GM18511 (cell line): ENCODE measurements around the gene TRIM44.
"Not testable (repeated sequence)": the region's sequence is repeated elsewhere in the genome, so short reads cannot be mapped to it uniquely, and the experiment has no call there.

Experiments used
- ATAC-seq: cut with Tn5 transposase; IDR thresholded peaks from one replicate; pipeline ENCODE4 v1.9.1; 2021; ENCODE audit warnings: mild to moderate bottlenecking, moderate library complexity; ENCODE audit not compliant: unreplicated experiment

TRIM44 gene

DNA sequence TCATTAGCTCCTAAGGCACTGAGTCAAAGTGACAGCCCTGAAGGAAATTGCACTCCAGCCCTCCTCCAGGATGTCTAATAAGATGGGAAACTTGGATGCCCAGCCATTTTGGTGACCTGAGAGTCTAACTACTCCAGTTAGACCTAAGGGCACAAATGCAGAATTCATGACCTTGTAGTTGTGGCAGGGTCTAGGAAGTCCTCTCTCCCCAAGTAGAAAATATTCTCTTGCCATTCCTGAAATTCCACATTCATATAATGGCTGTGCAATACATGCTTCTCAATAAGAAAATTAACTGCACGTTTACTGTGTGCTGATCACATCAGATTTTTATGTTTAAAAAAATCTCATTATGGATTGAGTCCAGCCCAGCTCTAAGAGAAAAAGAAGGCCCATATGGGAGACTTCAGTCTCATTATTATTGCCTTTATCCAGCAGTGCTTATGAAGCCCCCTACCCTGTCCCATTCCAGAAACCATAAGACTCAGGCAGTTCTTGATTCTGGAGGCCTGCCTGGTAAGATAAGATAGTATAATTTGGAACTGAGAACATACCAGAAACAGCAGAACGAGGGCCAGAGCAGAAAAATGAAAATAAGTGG is 147.6 kb downstream of the TRIM44 start:
- ATAC-seq = no peak

GRCh38 chr11:35811783-35812182 is 149.2 kb downstream of the TRIM44 start:
- no peak for ATAC-seq

- ATAC-seq = no peak
Measured at GRCh38 chr11:35812828-35813227, 150.3 kb downstream of the TRIM44 start.

DNA sequence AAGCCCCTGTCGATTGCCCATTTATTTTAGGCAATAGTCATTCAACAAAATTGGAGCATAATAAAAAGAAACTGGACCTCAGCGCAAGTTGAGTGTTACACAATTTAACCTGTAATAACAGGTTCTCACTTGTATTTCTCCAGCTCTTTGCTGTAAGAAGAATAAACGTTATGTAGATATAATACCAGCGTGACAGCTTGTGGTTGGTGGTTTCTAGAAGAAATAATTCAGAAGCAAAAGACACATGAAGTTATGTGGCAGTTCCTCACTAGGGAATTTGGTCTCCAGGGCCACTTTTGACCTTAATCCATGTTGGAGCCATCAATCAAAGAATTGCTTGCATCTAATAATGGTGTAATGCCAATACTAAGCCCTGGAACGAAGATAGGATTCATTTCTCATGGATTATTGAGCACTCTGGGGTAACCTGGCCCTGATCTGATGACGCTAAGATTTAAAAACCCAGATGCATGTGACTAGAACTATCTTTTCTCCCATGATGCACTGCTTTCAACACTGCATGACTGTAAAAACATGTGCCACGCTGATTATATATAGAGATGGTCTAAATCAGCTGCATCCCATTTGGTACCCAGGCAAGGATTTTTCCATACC is 151.6 kb downstream of the TRIM44 start:
- no peak for ATAC-seq

DNA sequence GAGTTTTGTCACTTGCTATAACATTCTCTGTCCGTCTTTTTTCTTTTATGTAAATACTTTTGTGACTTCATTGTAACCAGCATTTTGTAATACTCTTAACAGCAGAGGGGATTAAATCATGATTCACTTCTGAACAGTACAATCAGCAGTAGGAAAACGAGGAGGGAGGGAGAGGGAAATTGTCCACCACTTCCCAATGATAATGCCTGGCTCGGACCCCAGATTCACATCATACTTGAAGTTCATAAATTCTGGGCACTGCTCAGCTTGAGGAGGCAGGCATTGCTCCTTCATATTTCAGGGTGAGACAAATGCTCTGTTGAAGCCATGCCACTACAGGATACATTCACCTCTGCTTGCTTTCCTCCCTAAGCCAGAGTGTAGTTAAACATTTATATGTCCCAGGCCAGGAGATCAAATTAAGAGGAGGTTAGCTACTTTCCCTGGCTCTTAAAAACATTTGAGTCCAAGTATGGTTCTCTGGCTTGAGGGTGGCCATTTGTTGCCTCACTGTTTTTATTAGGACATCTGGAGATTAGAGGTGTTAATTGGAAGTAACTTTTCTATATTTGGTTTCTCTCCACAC is 152.2 kb downstream of the TRIM44 start:
- no peak for ATAC-seq

DNA sequence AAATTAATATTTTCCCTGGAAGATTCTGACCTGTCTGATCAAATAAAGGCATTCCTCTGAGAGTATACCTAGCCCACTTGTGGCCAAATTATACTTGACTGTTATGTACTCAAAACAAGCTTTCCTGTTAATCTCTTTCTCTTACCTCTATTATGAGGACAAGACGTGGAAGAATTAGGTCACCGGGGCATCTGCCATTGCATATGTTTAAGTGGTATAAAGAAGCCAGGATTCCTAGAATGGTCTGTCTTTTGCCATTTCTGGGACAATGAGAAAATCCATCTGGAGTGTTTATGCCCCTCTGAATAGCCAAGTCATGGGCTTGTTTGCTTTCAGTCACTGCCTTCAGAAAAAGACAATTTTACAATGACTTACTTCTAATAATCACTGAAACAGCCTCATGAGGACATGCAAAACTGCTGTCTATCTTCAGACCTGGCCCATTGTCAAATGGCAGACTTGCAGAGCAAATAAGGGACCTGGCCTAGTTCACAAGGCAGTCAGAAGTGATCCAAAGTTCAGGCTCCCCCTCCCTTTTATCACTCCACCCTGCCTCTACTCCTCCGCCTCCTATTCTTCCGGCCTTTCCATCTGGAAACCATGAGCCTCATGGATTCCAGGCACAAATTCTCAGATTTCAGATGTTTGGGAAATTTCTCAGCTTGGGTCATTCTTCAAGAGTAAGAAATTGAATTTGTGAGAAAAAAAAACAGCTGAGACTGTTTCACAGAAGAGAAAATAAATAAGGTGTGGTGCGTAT is 153.2 kb downstream of the TRIM44 start:
- no peak for ATAC-seq

- no peak for ATAC-seq
Measured at GRCh38 chr11:35820614-35821013, 158.0 kb downstream of the TRIM44 start.

DNA sequence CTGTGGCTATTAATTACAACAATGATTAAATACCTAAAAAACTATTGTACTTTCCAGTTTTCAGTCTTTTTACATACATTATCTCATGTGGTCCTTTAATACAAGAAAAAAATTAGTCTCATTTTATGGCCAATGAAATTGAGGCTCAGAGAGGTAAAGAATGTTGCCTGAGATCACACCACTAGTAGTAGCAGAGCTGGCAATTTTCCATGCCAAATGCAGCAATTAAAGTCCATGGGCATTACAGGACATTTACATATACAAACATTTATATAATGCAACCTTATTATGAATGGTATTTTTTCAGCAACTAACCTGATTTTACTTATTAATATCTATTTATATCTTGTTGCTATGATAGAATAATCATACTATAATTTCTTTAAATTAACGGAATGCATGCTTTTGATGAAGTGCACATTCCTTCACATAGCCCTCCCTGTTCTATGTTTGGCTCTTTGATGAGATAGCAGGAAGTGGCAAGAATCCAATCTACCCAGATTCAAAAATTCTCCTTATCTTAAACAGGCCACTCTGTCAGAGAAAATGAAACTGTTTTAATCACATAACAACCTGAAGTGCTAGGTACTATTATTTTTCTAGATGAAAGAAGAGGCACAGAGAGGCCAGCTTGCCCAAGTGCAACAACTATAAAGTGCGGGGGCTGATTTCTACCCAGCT is 160.4 kb downstream of the TRIM44 start:
- no peak for ATAC-seq

DNA sequence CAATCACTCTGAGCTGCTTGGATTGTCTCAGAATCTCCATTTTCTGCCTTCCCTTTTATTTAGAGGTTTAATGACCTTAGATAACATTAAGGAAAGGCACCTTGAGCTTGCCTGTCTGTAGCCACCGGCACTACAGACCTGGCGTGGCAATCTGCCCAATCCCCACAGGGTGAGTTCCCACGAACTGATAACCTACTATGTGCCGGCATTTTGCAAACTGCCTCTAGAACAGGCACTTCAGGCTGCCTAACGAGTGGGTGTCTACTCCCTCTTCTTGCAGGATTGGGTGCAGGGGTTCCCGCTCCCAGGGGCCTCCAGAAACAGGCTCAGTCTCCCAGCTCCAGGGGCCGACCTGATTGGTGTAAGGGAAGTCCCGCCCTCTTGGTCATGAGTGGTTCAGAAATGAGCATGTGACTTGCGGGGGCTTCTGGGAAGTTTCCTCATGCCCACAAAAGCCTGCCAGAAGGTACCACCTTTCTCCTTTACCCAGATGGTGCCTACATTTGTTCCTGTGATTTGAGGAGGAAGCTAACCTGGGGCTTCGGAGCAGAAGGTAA is 161.2 kb downstream of the TRIM44 start:
- no peak for ATAC-seq

- no peak for ATAC-seq
Measured at GRCh38 chr11:35825386-35825785, 162.8 kb downstream of the TRIM44 start.

DNA sequence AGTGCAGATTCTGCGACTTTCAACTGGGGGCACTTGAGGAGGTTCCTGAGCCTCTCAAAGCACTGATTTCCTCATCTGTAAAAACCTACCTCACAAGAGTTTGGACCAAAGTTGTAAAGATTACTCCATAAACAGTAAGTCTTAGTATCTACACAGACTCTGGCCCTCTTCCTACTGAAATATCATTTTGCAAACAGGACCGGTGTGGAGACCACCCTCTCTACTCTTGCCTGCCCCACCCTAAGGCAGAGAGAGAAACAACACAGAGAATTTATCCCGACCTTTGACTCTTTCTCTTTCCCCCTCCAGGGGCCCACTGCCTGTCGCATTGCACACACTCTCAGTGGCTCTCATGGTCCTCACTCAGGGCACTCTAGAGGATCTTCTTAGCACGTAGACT is 163.4 kb downstream of the TRIM44 start:
- no peak for ATAC-seq

DNA sequence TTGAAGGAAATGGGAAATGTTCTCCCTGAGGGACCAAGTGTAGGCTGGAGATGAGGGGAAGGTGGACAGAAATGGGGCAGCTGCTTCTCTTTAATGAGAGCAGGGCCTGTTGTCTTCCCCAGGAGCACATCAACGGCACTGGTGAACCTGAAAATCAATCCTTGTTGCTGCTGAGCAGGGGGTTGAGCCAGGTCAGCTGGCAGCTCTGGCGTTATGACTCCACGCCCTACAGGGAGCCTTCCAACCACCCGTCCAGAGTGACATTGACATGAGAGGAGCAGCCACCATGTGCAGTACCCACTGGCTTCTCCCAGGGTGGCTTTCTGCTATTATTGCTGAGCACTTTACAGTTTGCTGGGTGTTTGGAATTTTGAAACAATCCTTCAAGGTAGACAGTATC is 164.4 kb downstream of the TRIM44 start:
- ATAC-seq = no peak

GRCh38 chr11:35836205-35836604 is 173.6 kb downstream of the TRIM44 start:
- no peak for ATAC-seq

- ATAC-seq = no peak
Measured at GRCh38 chr11:35838071-35838470, 175.5 kb downstream of the TRIM44 start.

DNA sequence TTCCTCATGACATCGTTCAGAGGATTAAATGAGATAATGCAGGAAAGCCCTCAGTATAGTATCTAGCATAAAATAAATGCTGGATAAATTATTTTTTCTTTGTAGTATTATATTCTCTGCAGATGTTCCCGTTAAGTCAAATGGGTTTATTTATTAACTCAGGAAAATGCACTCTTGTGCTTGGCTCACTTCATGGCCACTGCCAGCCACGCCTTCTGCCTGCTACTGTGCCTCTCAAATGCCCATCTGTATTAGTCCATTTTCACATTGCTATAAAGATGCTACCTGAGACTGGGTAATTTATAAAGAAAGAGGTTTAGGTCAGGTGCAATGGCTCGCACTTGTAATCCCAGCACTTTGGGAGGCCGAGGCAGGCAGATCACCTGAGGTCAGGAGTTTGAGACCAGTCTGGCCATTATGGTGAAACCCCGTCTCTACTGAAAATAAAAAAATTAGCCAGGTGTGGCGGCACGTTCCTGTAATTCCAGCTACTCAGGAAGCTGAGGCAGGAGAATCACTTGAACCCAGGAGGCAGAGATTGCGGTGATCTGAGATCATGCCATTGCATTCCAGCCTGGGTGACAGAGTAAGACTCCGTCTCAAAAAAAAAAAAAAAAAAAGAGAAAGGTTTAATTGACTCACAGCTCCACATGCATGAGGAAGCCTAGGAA is 176.3 kb downstream of the TRIM44 start:
- ATAC-seq = not testable (repeated sequence)

- no peak for ATAC-seq
Measured at GRCh38 chr11:35839368-35840161, 177.0 kb downstream of the TRIM44 start.

- no peak for ATAC-seq
Measured at GRCh38 chr11:35841733-35842132, 179.2 kb downstream of the TRIM44 start.

DNA sequence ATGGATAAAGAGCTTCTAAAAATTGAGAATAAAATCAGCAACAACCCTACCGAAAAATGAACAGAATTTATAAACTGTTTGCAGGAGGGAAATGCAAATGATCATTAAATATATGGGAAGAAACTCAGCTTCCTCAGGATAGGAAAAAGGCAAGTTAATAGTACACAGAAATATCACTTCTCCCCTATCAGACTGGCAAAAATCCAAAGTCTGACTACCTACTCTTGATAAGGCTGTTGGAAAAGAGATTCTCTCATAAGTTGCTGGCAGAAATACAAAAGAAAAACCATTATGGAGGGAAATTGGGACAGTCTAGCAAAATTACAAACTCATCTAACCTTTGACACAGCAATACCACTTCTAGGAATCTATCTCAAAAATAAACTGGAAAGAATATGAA is 180.4 kb downstream of the TRIM44 start:
- ATAC-seq = no peak

DNA sequence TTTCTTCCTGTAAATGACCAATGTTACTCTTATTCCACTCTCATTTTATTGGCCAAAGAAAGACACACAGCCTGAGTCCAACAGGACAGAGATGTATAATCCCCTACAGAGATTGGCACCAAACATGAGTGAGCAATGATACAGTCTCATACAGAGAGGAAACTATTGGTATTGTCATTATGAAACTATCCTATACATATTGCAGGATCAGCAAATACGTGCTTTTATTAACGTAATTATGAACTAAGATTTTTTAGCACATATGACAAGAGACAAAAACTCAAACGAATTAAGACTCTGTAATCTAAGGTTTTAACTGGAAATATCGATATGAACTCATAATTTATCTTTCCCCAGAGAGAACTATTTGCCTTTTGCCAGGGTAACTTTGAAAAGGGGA is 182.0 kb downstream of the TRIM44 start:
- no peak for ATAC-seq

- no peak for ATAC-seq
Measured at GRCh38 chr11:35845860-35846259, 183.3 kb downstream of the TRIM44 start.
